Measurements from ENCODE around the gene PCGF6.
"Not testable (repeated sequence)": the region's sequence is repeated elsewhere in the genome, so short reads cannot be mapped to it uniquely, and the experiment has no call there.

PCGF6 gene

DNA sequence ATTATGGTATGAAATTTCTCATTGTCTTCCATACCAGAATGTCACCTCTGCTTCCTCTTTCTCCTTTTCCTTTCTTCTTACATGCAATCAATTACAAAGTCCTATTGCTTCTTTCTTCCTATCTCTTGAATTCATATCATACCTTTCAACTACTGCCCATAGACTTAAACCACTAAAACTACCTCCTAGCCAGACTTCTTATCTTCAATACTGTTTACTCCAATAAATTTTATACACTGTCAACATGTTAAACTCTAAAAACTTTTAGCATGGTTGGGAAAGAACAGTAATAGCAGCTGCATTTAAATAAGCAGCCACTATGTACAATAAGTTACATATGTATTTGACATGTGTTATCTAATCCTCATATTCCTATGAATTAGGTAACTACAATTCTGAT, 34.9 kb downstream of the PCGF6 start:
- DNase-seq (ENCODE audit: low read depth, low spot score) = no peak

DNA sequence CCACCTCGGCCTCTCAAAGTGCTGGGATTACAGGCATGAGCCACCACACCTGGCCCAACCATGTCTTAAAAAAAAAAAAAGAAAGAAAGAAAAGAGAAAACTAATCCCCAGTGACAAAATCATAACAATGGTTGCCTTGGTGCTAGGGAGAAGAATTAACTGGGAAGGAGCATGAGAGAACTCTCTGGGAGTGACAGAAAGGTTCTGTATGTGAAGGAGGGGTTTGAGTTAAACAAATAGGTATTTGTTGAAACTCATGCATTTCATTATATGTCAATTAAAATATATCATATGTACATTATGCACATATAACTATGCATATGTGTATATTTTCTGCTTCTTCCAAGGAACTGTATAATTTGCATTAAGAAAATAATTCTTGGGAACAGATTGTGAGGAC, 40.7 kb downstream of the PCGF6 start:
- DNase-seq (ENCODE audit: low read depth, low spot score) = no peak

- no peak for DNase-seq (ENCODE audit: low read depth, low spot score)
Measured at GRCh38 chr10:103307594-103307993, 43.3 kb downstream of the PCGF6 start.

- no peak for DNase-seq (ENCODE audit: low read depth, low spot score)
Measured at GRCh38 chr10:103295374-103296015, 55.4 kb downstream of the PCGF6 start.

GRCh38 chr10:103291588-103291987, 59.4 kb downstream of the PCGF6 start:
- DNase-seq (ENCODE audit: low read depth, low spot score) = no peak

DNA sequence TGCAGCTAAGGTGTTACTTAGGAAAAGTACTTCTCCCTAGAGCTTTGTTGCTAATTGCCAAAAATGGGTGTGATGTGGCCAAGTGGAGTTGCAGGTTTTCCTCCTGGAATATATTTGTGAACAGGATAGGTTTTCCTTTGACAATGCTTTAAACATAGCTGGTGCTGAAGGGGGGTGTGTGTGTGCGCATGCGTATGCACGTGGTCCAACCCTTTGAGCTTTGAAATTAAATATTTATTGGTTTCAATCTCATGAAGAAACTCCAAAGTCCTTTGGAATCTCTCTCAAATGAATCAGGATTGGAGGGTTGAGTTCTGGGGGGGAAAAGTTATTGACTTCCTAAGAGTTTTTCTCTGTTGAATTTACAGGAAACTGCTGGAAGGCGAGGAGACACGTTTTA, 62.9 kb downstream of the PCGF6 start:
- DNase-seq (ENCODE audit: low read depth, low spot score) = no peak

DNA sequence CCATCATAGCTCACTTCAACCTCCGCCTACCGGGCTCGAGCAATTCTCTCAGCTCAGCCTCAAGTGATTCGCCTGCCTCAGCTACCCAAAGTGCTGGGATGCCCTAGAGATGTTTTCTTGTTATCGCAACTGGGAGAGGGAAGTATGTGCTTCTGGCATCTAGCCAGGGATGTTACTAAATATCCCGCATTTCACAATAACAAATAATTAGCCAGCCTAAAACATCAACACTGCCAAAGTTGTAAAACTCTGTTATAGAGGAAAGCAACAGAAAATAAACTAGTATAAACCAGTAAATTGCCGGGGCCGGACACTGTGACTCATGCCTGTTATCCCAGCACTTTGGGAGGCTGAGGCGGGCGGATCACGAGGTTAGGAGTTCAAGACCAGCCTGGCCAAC, 66.8 kb downstream of the PCGF6 start:
- DNase-seq (ENCODE audit: low read depth, low spot score) = no peak

DNA sequence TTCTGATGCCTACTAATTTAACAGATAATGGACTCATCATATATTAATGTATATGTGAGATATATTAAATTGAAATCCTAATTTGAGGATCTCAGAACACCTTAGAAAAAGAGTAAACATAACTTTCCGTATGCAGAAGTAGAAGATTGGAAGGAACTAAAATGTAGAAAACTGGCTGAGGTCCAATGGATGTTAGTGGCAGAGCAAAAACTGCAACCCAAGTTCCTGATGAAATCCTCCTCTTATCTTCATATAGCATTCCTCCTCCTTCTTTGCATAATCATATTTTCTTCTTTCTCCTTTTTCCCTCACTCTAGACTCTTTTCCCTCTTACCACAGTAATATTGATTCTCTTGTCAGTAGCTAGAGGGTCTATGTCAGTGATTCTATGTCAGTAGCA, 68.0 kb downstream of the PCGF6 start:
- no peak for DNase-seq (ENCODE audit: low read depth, low spot score)

DNA sequence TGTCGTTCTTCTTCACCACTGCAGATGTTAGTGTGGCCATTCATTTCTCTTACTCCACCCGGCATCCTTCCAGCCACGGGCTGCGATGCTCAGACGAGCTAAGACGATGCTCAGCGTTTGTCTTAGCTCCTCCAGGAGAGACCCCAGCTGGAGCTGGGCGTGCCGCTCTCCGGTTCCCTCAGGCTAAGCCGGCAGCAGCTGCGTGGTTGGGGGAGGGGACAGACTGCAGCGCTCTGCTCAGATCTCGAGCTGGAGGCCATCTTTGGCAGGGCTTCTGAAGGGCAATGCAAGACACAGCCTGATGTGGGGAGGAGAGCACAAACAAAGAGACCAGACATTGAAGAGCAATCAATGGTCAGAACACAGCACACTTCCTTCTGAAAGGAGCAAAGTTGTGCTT, 69.2 kb downstream of the PCGF6 start:
- DNase-seq (ENCODE audit: low read depth, low spot score) = no peak

DNA sequence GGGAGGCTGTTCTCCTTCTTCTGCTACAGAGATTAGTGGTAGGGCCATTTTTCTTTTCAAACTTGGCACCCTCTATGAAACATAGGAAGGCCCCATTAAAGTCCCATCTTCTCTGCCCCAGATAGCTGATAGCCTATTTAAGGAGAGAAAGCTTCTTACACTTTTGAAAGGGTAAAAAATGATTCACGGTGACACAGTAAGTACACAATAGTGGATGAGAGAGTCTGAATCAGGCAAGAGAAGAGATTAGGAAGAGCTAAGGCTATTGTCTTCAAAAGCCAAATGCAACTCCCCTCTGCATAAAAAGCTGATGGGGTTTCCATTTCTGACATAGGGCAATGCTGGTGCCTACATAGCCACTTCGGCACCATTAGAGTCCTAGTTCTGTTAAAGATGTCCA, 70.4 kb downstream of the PCGF6 start:
- no peak for DNase-seq (ENCODE audit: low read depth, low spot score)

DNA sequence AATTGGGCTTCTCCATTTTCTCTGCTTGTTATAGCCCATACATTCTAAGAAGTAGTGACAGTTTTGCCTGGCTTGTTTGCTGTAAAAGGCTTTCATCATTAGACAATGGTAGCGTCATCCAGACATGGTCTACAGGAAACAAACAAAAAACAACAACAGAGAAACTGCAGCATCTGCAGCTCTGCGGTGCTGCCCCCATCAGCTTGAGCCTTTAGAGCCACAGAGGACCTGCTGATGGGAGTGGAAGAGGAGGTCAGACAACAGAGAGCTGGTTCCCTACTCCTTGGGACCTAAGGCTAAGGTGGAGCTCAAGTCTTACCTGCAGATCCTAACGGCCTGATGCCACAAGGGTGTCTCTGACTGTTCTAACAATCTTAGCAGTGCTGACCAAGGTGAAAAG, 70.9 kb downstream of the PCGF6 start:
- DNase-seq (ENCODE audit: low read depth, low spot score) = no peak

DNA sequence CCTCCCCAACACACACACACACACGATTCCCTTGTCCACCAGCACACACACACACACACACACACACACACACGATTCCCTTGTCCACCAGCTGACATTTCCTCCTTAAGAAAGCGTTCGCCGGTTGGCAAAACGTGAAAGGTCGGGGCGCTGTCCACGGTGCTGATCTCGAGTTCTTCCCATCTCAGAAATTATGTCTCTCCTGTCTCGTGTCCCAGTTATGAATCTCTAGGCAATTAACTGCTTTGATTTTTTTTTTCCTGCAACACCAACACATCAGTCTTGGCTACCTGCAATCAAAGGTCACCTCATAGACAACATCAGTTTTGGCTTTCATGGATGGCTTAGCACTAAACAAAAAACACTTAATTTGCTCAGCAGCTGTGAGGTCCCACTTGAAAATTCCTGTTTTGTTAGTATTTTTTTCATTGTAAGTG, 72.1 kb downstream of the PCGF6 start:
- no peak for DNase-seq (ENCODE audit: low read depth, low spot score)

DNA sequence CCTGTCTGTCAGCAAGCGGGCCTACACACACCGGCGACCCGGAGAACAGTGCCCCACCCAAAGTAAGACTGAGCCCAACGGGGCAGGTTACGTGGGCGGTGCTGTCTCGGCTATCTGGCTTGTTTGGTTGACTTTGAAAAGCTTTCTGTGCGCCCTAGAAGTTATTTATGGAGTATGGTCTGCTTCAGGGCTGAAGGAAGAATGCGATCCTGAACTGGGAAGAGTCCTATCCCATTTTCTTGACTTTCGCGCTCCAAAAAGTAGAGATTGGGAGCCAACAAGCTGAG, 72.5 kb downstream of the PCGF6 start:
- no peak for DNase-seq (ENCODE audit: low read depth, low spot score)

- DNase-seq (ENCODE audit: low read depth, low spot score) = no peak
Measured at GRCh38 chr10:103277713-103278536, 73.0 kb downstream of the PCGF6 start.

DNA sequence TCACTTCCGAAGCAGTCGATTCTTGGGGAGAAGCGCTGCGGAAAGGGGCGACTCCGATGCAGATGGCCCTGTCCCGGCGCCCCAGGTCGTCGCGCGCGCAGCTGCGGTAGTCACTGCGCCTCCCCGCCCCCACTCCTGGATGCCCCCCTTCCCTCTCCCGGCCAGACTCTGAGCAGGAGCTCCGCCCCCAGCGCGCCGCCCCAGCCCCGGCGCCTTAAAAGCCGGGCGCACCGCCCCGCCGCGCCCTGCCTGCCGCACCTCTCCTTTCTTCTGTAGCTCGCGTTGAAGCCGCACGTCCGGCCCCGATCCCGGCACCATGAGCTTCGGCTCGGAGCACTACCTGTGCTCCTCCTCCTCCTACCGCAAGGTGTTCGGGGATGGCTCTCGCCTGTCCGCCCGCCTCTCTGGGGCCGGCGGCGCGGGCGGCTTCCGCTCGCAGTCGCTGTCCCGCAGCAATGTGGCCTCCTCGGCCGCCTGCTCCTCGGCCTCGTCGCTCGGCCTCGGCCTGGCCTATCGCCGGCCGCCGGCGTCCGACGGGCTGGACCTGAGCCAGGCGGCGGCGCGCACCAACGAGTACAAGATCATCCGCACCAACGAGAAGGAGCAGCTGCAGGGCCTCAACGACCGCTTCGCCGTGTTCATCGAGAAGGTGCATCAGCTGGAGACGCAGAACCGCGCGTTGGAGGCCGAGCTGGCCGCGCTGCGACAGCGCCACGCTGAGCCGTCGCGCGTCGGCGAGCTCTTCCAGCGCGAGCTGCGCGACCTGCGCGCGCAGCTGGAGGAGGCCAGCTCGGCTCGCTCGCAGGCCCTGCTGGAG, 73.8 kb downstream of the PCGF6 start, which contains the start of gene INA:
Gene INA (plus strand): TSS at position 243 of the 817 bp plus-strand sequence. CDS start 74 bp downstream, at position 317.
- DNase-seq (ENCODE audit: low read depth, low spot score) = no peak

GRCh38 chr10:103276251-103276895, 74.6 kb downstream of the PCGF6 start:
- no peak for DNase-seq (ENCODE audit: low read depth, low spot score)

DNA sequence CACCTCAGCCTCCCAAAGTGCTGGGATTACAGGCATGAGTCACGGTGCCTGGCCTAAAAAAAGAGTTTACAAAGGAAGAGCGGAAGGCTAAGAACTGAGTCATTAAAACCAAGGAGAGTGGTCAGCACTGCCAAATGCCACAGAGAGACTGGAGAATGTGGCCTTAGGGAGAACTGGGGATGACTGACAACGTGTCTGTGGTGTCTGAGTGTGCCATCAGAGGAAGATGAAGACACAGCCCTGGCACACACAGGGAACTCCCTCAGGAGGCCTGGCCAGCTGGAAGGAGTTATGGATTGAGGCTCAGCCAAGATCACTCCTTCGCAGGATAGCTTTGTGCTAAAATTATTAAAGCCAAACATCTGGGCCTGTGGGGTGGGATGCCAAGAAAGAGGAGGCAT, 77.9 kb downstream of the PCGF6 start:
- DNase-seq (ENCODE audit: low read depth, low spot score) = peak; percentile 60

DNA sequence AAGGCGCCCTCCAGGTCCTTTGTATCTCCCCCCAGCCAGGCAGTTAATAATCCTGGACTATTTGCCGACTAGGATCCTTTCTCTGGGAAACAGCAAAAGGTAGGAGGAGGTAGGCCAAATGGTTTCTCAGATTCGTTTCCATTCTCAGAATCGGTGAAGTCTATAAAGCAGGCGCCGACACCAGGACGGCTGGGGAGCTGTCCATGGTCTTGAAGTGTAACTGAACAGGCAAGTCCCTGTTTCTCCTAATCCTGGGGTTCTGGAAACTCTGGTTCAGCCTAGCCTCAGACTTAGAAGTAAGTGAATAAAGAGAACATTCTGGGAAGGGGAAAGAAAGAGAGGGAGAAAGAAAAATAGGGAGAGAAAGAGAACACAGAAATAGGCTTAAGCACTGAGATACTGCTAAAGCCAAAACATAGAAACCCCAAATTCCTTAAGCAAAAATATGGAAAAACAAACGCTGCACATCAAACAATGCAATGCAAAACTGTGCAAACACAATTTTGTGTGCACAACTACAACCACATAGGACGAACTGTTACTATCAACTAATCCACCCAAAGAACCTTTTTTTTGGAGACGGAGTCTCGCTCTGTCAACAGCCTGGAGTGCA, 85.1 kb downstream of the PCGF6 start:
- peak; percentile 45 for DNase-seq (ENCODE audit: low read depth, low spot score)

DNA sequence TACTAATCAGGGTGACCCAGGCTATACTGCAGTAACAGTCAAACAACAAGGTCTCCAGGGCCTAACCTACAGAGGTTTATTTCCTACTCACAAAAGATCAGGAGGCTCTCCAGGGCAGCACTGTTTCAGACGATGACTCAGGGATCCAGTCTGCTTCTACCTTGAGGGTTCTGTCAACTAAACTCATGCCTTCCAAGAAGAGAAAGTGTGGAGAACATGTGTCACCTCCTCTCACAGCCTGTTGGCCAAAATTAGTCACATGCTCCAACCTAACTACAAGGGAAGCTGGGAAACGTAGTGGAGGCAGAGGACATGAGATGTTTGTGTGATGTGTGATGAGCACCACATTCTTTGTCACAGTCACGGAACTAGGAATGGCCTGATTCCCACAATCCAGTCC, 88.7 kb downstream of the PCGF6 start:
- no peak for DNase-seq (ENCODE audit: low read depth, low spot score)

- DNase-seq (ENCODE audit: low read depth, low spot score) = no peak
Measured at GRCh38 chr10:103259989-103260388, 91.0 kb downstream of the PCGF6 start.

GRCh38 chr10:103258928-103259327, 92.0 kb downstream of the PCGF6 start:
- DNase-seq (ENCODE audit: low read depth, low spot score) = not testable (repeated sequence)

DNA sequence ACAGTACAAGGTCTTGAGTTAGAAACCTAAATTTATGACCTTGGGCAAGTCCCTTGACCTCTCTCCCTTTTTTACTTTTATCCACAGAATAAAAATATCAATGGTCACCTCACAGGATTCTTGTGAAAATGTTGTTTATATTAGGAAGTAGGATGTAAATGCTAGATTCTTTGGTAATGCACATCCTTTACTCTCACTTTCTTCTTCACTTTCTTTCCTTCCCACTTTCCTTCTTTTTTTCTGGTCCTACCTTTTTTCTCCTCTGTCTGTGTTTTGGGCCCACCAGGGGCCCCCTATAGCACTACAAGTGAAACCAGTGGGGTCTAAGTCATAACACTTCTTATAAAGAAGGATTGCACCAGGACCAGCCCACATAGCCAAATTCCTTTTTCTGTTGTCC, 93.1 kb downstream of the PCGF6 start:
- no peak for DNase-seq (ENCODE audit: low read depth, low spot score)
